Liver (tissue), 9 donors: ENCODE data around the gene RALGAPB. TPM values are rescaled to one million over a fixed set of nuclear protein-coding genes. Genes with fewer than 3 reads are reported as not detected.
A peak's percentile ranks its signal among the peaks of the same experiment; 100 is the strongest.

Experiments
- DNase-seq: peaks from one replicate; pipeline ENCODE4 v3.0.0-alpha.2; 2017; ENCODE audit warnings: low spot score
- H3K27ac ChIP-seq, 2 donors: one replicate each; pipeline ENCODE4 v1.7.0; 2013; ENCODE audit warnings: inconsistent platforms in 2 of 2, low read length in 2 of 2, control low read depth in 1 of 2, low read depth in 1 of 2, mild to moderate bottlenecking in 1 of 2
- H3K27me3 ChIP-seq, 4 donors: one replicate each; pipeline versions ENCODE4 v1.6.1 to v1.7.0; 2013; ENCODE audit warnings: low read length in 3 of 4, inconsistent platforms in 1 of 4, mild to moderate bottlenecking in 1 of 4, moderate library complexity in 1 of 4; ENCODE audit not compliant: control insufficient read depth in 4 of 4, insufficient read depth in 4 of 4
- H3K36me3 ChIP-seq, 4 donors: one replicate each; pipeline versions ENCODE4 v1.6.1 to v1.7.0; 2013; ENCODE audit warnings: low read length in 3 of 4, mild to moderate bottlenecking in 3 of 4, low read depth in 1 of 4, moderate library complexity in 1 of 4; ENCODE audit not compliant: control insufficient read depth in 4 of 4, insufficient read depth in 3 of 4
- H3K4me1 ChIP-seq, 4 donors: one replicate each; pipeline versions ENCODE4 v1.6.1 to v1.7.0; 2013; ENCODE audit warnings: low read length in 3 of 4, mild to moderate bottlenecking in 3 of 4, moderate library complexity in 1 of 4; ENCODE audit not compliant: control insufficient read depth in 4 of 4, insufficient read depth in 4 of 4
- H3K4me3 ChIP-seq, 3 donors: one replicate each; pipeline versions ENCODE4 v1.6.1 to v1.7.0; 2013; ENCODE audit warnings: low read length in 3 of 3, control low read depth in 1 of 3, low read depth in 1 of 3, mild to moderate bottlenecking in 1 of 3
- H3K9ac ChIP-seq, 2 donors: one replicate each; pipeline ENCODE4 v1.7.0; 2013; ENCODE audit warnings: low read length in 2 of 2, mild to moderate bottlenecking in 2 of 2, moderate library complexity in 2 of 2, control low read depth in 1 of 2, low read depth in 1 of 2
- H3K9me3 ChIP-seq, 4 donors: one replicate each; pipeline versions ENCODE4 v1.6.1 to v1.7.0; 2013; ENCODE audit warnings: low read length in 3 of 4; ENCODE audit not compliant: control insufficient read depth in 4 of 4
- FOXA1 ChIP-seq: IDR thresholded peaks from 2 replicates; pipeline ENCODE4 v1.6.1; 2016; ENCODE audit warnings: antibody characterized with exemption
- GABPA ChIP-seq, 2 donors: IDR thresholded peaks in 1 of 2; conservative IDR thresholded peaks in 1 of 2; 2 replicates each; pipeline ENCODE4 v1.6.1; 2016; ENCODE audit warnings: antibody characterized with exemption in 2 of 2, mild to moderate bottlenecking in 1 of 2, moderate library complexity in 1 of 2
- HNF4A ChIP-seq, 2 donors: conservative IDR thresholded peaks; 2 replicates each; pipeline ENCODE4 v1.6.1; 2016; ENCODE audit warnings: antibody characterized with exemption in 2 of 2, mild to moderate bottlenecking in 2 of 2
- JUND ChIP-seq, 2 donors: IDR thresholded peaks; 2 replicates each; pipeline ENCODE4 v1.6.1; 2016; ENCODE audit warnings: antibody characterized with exemption in 2 of 2
- RAD21 ChIP-seq, 2 donors: IDR thresholded peaks; 2 replicates each; pipeline ENCODE4 v1.6.1; 2016; ENCODE audit warnings: antibody characterized with exemption in 2 of 2, mild to moderate bottlenecking in 2 of 2
- TAF1 ChIP-seq: conservative IDR thresholded peaks from 2 replicates; pipeline ENCODE4 v1.6.1; 2016; ENCODE audit warnings: antibody characterized with exemption, mild to moderate bottlenecking
- YY1 ChIP-seq: IDR thresholded peaks from 2 replicates; pipeline ENCODE4 v1.6.1; 2016; ENCODE audit warnings: antibody characterized with exemption, mild to moderate bottlenecking
- WGBS: extraction: QIAGEN DNeasy Blood & Tissue Kit; methylation state at CpG from one replicate; pipeline ENCODE4 v1.1.7; 2013; 5-methylcytosine and 5-hydroxymethylcytosine counted together
- polyA plus RNA-seq, 2 donors: library from polyadenylated mRNA; stranded (reverse) in 1 of 2; unstranded in 1 of 2; fragments of 200-250 nt in 1 of 2; fragments of >200 nt in 1 of 2; fragmentation: Nextera tagmentation in 1 of 2; extraction: Ambion mirVana in 1 of 2; gene quantifications; one replicate each; pipeline versions ENCODE4 v1.2.1 to v1.2.3, GENCODE V29; 2013 to 2015
- total RNA-seq, 2 donors: library from RNA; depleted of rRNA; stranded (reverse); fragments of >200 nt; gene quantifications; one replicate each; pipeline ENCODE4 v1.2.3, GENCODE V29; 2014
- TF ChIP-seq, protein P1 (sequence below): IDR thresholded peaks from 2 replicates; pipeline ENCODE4 v1.6.1; 2016; ENCODE audit warnings: antibody characterized with exemption
- TF ChIP-seq, protein P2 (sequence below): IDR thresholded peaks from 2 replicates; pipeline ENCODE4 v1.6.1; 2016; ENCODE audit warnings: antibody characterized with exemption
- TF ChIP-seq, protein P3 (sequence below): IDR thresholded peaks from 2 replicates; pipeline ENCODE4 v1.6.1; 2016; ENCODE audit warnings: antibody characterized with exemption
- TF ChIP-seq, protein P4 (sequence below): IDR thresholded peaks from 2 replicates; pipeline ENCODE4 v1.6.1; 2016; ENCODE audit warnings: antibody characterized with exemption, mild to moderate bottlenecking
- TF ChIP-seq, protein P5 (sequence below): fragments of 150-350 bp; IDR thresholded peaks from 2 replicates; pipeline ENCODE4 v1.5.1; 2017; ENCODE audit warnings: improper control_type of control experiment, low read depth, low read length; ENCODE audit not compliant: missing input control
- donor health status: healthy.
- donor health status: healthy.
- donor health status: healthy.
- donor health status: healthy.
- donor health status: healthy.

RALGAPB gene
- total and polyA plus RNA-seq, 4 donors, result 4.3 to 19.7 (median 9.5) TPM

- Histone ChIP-seq H3K9me3 (no peaks in the 10 kb centered on the region), H3K27ac (peak overlapping the region in 1 of 2 donors; percentile 82), H3K27me3 (no peaks in the 10 kb centered on the region), H3K4me3 (peak overlapping the region; percentile 80 to 96 (median 89)), H3K4me1 (peaks cover 8 to 26% (median 12%) of the 10 kb centered on the region in 4 donors), H3K36me3 (peaks cover 0 to 1% (median 0%) of the 10 kb centered on the region in 4 donors), H3K9ac (peak overlapping the region; percentile 40 to 91)
- WGBS, result 13% methylated on average over 10 of the region's 10 CpGs
- no peak for DNase-seq
- TF ChIP-seq FOXA1 (no peak), RAD21 (IDR thresholded peaks at IDR 0.05) (peak in 1 of 2 donors; percentile 20), HNF4A (conservative IDR thresholded peaks at IDR 0.05) (no peak)
Observed at GRCh38 chr20:38473367-38473795, 738 bp downstream of the RALGAPB start.

GRCh38 chr20:38477747-38478146 lies 5.1 kb downstream of the RALGAPB start:
- H3K4me3 ChIP-seq, result no peak overlapping the region
- H3K36me3 ChIP-seq, result peaks cover 0 to 4% (median 2%) of the 10 kb centered on the region in 4 donors
- no peak overlapping the region for H3K9ac ChIP-seq
- H3K9me3 ChIP-seq, result no peaks in the 10 kb centered on the region
- no peaks in the 10 kb centered on the region for H3K27me3 ChIP-seq
- no peak for DNase-seq
- no peak overlapping the region for H3K27ac ChIP-seq
- TF ChIP-seq, protein P1, sequence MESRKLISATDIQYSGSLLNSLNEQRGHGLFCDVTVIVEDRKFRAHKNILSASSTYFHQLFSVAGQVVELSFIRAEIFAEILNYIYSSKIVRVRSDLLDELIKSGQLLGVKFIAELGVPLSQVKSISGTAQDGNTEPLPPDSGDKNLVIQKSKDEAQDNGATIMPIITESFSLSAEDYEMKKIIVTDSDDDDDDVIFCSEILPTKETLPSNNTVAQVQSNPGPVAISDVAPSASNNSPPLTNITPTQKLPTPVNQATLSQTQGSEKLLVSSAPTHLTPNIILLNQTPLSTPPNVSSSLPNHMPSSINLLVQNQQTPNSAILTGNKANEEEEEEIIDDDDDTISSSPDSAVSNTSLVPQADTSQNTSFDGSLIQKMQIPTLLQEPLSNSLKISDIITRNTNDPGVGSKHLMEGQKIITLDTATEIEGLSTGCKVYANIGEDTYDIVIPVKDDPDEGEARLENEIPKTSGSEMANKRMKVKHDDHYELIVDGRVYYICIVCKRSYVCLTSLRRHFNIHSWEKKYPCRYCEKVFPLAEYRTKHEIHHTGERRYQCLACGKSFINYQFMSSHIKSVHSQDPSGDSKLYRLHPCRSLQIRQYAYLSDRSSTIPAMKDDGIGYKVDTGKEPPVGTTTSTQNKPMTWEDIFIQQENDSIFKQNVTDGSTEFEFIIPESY, result no peak
- TF ChIP-seq GABPA (IDR thresholded peaks at IDR 0.05 in 1 of 2, conservative IDR thresholded peaks at IDR 0.05 in 1 of 2), result no peak
- no peak for TF ChIP-seq YY1
- TF ChIP-seq, protein P2, sequence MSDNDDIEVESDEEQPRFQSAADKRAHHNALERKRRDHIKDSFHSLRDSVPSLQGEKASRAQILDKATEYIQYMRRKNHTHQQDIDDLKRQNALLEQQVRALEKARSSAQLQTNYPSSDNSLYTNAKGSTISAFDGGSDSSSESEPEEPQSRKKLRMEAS, result no peak
- TF ChIP-seq, protein P3, sequence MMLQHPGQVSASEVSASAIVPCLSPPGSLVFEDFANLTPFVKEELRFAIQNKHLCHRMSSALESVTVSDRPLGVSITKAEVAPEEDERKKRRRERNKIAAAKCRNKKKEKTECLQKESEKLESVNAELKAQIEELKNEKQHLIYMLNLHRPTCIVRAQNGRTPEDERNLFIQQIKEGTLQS, result no peak
- TF ChIP-seq, protein P4, sequence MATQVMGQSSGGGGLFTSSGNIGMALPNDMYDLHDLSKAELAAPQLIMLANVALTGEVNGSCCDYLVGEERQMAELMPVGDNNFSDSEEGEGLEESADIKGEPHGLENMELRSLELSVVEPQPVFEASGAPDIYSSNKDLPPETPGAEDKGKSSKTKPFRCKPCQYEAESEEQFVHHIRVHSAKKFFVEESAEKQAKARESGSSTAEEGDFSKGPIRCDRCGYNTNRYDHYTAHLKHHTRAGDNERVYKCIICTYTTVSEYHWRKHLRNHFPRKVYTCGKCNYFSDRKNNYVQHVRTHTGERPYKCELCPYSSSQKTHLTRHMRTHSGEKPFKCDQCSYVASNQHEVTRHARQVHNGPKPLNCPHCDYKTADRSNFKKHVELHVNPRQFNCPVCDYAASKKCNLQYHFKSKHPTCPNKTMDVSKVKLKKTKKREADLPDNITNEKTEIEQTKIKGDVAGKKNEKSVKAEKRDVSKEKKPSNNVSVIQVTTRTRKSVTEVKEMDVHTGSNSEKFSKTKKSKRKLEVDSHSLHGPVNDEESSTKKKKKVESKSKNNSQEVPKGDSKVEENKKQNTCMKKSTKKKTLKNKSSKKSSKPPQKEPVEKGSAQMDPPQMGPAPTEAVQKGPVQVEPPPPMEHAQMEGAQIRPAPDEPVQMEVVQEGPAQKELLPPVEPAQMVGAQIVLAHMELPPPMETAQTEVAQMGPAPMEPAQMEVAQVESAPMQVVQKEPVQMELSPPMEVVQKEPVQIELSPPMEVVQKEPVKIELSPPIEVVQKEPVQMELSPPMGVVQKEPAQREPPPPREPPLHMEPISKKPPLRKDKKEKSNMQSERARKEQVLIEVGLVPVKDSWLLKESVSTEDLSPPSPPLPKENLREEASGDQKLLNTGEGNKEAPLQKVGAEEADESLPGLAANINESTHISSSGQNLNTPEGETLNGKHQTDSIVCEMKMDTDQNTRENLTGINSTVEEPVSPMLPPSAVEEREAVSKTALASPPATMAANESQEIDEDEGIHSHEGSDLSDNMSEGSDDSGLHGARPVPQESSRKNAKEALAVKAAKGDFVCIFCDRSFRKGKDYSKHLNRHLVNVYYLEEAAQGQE, result no peak
- TF ChIP-seq TAF1, result no peak
- no peak for TF ChIP-seq RAD21 (IDR thresholded peaks at IDR 0.05)
- no peak for TF ChIP-seq JUND (IDR thresholded peaks at IDR 0.05)
- TF ChIP-seq, protein P5, sequence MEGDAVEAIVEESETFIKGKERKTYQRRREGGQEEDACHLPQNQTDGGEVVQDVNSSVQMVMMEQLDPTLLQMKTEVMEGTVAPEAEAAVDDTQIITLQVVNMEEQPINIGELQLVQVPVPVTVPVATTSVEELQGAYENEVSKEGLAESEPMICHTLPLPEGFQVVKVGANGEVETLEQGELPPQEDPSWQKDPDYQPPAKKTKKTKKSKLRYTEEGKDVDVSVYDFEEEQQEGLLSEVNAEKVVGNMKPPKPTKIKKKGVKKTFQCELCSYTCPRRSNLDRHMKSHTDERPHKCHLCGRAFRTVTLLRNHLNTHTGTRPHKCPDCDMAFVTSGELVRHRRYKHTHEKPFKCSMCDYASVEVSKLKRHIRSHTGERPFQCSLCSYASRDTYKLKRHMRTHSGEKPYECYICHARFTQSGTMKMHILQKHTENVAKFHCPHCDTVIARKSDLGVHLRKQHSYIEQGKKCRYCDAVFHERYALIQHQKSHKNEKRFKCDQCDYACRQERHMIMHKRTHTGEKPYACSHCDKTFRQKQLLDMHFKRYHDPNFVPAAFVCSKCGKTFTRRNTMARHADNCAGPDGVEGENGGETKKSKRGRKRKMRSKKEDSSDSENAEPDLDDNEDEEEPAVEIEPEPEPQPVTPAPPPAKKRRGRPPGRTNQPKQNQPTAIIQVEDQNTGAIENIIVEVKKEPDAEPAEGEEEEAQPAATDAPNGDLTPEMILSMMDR, result no peak
- peaks cover 8 to 17% (median 12%) of the 10 kb centered on the region in 4 donors for H3K4me1 ChIP-seq
- WGBS, result 97% methylated on average over 8 of the region's 8 CpGs
